ENCODE data around the gene CTXND1.

The CTXND1 gene

DNA sequence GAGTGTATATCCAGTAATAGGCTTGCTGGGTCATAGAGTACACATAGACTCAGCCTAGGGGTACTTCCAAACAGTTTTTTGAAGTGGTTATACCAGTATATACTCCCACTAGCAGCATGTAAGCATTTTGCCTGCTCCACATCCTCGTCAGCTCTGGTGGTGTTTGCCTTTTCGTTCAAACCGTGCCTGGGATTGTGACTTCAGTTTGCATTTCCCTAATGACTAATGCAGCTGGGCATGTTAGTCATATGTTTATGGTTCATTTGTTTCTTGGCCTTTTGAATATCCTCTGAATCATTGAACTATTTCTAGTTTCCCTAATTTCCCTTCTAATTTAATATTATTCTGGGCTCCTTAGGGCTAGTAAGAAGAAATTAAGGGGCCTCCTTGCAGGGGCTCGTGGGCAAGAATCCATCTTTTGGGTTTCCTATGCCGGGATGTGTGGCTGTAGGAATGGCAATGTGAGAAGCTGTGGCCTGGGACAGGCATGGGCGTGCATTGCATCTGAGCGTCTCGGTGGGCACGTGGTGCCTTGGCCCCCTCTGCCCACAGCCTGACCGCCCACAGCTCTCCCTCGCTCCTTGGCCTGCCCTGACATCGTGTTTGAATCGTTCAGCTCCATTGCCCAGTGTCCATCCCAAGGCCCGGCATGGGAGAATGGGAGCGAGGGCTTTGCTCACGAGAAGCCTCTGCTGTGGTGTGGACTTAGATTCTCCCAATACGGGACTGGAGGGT lies 72.8 kb downstream of the CTXND1 start:
- DNase-seq, result no peak

DNA sequence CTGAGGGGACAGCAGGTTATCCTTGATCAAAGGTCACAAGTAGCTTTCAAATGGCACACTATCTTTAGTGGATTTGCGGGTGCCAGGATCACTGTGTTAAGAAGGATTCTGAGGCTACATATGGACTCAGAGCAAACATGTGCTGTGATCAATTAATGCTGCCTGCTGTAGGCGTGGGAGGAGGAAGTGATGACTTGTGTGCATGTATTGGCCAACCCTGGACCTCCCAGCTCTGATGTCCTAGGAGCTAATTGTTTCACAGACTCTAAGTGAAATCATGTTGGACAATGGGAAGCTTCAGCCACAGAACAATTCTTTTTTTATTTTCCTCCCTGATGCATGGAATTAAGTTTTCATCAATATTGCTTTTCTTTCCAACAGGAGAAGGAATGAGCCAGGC lies 74.9 kb downstream of the CTXND1 start:
- no peak for DNase-seq

DNA sequence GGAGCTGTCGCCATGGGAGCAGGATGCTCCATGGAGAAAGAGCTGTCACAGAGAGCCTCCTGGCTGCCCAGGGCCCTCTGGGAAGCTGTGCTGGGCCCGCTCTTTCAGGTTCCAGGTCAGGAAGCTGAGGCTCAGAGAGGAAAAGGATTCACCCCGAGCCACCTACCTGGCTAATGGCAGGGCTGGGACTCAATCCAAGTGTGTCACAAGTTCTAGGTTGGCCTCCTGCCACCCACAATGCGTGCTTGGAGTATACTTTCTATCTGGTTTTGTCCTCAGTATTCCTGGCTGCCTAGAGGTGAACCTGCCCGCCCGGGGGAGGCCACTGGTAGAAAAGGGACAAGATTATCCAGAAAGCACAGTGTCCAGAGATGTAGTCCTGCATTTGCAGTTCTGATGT lies 75.6 kb downstream of the CTXND1 start:
- DNase-seq, result no peak

- no peak for DNase-seq
These were observed 76.6 kb downstream of the CTXND1 start for GRCh38 chr15:80175436-80175835.

DNA sequence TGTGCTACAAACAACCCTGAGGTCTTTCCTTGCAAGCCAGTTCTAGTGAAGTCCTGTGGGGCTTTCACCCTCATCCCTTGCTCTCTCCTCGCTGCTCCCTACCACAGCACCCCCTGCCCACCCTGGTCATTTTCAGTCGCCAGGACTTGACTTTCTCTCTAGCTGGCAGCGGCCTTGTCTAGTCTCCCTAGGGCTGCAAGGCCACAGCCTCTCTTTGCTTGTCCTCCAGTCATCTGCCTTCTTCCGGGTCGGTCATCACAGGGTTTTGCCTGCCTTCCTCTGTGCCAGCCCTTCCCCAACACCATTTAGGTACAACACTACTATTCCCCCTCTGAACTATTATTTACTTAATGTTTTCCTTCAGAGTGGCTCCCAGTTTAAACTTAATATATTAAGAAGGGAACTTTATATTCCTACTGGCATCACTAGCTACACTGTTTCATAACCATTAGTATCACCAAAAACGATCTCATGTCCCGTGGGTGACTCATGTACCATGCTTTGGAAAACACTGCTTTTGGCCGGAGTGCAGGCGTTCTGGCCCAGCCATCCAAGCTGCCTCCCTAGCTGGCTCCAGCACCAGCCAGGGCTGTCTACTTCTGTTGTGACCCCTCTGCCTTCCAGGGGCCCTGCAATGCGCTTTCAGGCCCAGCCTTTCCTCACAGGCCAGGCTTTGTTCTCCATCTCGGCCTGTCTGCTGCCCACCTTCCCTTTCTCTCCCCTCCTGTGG lies 77.8 kb downstream of the CTXND1 start:
- DNase-seq, result no peak

DNA sequence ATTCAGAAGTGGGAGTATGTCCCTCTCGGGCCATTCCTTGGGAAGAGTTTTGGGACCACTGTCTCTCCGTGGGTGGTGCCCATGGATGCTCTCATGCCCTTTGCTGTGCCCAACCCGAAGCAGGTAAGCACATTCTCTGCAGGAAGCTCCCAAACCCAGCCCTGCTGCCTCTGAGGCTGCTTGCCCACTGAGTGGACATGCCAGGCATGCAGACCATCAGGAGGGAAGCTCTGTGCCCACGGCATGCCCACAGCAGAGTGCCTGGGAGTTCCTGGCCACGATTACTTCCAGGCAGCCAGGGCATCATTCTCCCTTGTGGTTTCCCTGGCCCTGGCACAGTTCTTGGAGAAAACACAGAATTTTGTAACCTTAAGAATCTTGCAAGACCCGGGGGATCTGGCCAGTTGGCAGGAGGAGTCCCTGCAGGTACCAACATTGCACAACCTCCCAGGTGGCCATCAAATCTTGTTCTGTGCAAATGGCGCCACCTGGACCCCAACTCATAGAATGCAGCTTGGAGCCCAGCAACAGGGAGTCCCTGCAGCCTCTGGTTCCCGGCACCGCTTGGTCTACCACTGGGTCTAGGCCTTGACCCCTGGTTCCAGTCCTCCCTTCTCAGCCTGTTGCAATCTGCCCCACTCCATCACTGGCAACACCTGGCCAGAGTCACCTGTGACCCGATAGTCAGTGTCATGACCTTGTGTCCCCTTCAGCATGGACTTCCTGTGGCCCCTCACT lies 78.8 kb downstream of the CTXND1 start:
- peak; percentile 70 for DNase-seq

DNA sequence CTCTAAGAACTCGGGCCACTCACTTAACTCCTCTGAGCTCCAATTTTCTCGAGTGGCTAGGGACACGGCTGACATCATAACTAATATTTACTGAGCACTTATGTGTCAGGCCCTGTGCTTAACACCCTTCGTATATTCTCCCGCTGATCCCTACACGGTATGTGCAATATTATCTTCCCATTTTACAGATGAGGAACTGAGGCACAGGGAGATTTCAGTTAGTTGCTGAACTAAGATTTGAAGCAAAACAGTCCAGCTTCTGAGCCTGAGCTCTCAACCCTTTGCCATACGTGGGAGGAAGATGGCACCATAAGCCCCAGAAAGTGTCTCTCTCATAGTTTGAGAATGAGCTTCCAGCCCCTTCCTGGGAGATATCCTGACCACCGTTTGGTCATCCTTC lies 79.6 kb downstream of the CTXND1 start:
- DNase-seq, result no peak

DNA sequence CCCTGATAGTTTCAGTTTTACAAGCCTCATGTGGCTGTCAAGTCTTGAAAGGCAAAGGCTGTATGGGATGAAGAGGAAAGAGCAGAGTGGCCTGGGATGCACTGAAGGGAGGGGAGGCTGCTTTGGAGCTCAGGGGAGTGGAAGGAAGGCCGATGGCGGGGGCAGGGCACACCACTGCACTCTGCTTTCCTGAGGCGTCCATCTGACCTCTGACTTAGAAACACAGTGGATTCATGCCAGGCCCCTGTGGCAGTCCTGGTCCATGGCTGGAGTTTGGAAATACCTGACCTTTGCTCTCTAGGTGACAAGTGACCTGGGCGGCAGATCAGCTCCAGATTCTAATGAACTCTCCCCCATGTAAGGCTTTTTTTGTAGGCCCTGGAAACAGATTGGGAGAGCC lies 80.2 kb downstream of the CTXND1 start:
- DNase-seq, result no peak

- no peak for DNase-seq
These were observed 81.4 kb downstream of the CTXND1 start for GRCh38 chr15:80170596-80170995.

DNA sequence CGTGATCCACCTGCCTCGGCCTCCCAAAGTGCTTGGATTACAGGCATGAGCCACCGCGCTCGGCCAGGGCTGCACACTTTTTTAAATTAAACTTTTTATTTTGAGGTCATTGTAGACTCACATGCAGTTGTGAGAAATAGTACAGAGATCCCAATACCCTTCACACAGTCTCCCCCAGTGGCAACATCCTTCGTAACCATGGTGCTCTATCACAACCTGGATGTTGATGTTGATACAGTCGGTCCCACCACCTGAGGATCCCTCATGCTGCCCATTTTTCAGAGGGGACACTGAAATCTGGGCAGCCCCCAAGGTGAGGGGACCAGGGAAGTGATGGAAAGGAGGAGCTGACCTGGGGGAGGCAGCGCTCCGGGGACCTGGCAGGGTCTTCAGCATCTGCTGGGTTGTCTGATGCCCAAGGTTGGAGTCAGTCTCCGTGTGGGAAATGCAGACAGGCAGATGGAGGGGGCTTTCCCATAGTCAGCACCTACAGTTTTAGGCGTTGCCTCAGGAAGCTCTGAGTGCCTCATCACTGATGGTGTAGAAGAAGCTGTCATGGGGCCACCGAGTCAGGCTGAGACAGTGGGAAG lies 82.2 kb downstream of the CTXND1 start:
- no peak for DNase-seq

DNA sequence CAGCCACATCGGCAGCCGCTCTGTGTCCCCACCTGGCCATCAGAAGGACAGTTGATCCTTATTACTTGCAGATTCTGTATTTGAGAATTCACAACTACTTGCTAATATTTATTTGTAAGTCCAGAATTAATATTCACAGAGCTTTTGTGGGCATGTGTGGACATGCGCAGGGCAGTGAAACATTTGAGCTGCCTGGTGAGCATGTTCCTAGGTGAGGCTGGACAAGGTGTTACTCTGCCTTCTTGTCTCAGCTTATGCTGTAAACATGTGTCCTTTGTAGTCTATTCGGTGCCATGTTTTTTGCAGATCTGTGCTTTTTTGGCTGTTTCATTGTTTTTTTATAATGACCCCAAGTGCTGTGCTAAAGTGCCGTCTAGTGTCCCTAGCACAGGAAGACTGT lies 83.6 kb downstream of the CTXND1 start:
- DNase-seq, result no peak

DNA sequence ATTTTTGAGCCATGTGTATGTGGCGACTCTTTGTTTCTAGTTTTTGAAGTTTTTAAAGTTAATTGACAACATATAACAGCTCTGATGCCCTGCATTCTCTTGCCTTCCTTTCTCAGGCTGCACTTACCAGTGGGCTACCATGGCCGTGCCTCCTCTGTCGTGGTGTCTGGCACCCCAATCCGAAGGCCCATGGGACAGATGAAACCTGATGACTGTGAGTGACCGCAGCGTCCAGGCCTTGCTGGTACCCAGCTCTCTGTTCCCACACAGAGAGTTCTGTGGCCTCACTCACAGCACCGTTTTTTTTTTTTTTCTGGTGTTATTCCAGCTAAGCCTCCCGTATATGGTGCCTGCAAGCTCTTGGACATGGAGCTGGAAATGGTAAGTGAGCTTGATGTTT lies 84.1 kb downstream of the CTXND1 start:
- no peak for DNase-seq

DNA sequence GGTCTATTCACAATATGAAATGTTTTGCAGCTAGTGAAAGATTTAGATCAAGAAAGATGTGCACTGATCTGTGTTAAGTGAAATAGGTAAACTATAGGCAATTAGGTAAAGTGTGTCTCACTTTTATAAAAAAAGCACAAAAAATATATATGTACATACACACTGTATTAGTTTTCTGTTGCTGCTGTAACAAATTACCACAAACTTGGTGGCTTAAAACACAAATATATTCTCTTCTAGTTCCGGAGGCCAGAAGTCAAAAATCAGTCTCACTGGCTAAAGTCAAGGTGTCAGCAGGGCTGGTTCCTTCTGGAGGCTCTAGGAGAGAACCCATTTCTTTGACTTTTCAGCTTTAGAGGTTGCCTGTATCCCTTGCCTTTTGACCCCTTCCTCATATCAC lies 88.1 kb downstream of the CTXND1 start:
- DNase-seq, result no peak

DNA sequence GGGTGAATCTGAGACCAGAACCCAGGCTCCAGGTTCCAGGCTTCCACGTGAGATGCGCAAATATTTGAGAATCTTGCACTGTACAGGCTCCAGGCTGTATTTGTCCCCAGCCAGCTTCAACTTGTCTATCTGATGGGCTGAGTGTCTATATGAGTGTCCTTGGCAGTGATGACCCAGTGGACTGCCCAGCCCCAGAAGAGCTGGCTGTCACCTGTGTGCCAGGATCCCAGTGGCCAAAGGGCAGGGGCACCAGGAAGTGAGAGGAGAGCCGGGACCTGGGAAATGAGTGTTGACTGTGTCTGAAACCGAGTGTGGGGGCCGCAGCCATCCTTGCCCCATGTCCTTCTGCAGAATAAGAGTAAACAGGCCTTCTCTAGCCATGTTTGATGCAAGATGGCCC lies 88.8 kb downstream of the CTXND1 start:
- DNase-seq, result no peak

GRCh38 chr15:80162059-80162554 lies 89.9 kb downstream of the CTXND1 start:
- no peak for DNase-seq

DNA sequence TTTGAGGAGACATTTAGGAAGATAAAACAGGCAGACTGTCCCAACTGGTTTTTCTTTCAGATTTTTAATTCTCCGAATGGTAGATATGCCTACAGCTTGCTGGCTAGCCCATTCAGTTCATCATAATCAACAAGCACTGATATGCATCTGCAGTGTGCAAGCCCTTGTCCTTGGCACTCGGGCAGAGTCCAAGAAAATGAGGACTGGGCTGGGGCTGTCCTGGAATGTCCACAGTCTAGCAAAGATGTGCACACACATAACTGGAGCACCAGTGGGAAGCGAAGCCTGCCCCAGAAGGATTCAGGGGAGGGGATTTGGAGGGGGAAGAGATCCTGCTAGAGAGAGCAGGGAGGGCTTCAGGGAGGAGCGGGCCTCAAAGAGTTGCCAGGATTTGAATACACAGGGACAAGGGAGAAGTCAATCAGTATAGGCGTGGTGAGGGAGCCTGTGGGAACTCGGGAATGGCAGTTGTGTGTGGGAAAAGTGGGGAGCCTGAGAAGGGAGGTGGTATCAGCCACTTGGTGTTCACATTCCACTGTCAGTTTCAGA lies 90.5 kb downstream of the CTXND1 start:
- no peak for DNase-seq

DNA sequence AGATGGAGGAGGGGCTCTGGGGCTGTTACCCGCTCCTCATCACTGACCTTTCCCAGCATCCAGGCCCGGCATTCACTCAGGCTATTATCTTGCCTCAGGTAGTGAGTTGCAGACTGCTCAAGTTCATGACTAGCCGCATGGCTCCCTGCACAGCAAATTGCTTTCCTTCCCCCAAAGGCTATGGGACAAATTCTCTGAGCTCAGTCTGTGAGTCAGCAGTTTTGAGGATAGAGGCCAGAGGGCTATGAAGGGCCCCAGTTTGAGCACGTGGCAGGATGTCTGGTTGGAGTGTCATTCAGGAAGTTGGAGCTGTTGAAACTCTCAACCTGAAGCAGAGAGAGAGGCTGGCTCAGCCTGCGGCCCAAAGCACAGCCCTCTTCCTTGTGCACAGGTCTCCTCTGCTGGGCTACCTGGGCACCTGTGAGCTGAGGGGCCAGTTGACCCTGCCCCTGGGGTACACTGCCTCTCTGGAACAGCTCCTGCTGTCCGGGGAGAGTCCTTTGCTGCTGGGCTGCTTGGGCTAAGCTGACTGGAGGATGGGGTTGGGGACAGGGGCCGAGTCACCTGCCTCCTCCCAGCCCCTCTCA lies 91.3 kb downstream of the CTXND1 start:
- DNase-seq, result no peak

DNA sequence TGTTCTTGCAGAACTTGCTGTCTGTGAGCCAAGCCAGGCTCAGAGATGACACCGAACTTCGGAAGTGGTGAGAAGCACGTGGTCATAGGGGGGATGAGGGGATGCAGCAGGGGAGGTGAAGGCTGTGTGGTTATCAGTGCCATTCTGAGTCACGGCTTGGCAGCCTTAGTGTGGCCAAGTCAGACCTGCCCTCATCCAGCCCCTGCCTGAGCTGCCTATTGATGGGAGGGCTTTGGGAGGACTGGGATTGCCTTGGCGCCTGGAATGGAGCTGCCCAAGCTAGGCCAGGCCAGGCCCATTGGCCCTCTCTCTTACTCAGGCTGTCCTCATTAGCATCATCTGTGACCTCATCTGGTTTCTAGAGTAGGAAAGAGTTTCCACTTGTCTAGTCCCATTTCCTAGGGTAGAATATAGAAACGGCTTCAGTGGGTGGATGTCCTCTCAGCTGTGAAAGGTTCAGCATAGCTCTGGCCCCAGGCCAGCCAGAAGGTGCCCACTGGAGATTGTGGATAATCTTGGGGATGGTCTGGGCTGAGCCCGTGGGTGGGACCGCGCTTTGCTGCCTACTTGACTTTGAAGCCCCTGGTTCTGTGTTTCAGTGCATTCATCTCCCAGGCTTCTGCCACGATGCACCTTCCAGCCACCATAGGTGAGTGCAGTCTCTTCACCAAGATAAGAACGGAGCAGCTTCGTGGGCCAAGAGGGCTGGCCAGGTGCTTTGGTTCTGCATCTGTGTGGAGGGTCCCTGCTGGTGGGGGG lies 92.0 kb downstream of the CTXND1 start:
- no peak for DNase-seq

GRCh38 chr15:80159301-80159700 lies 92.7 kb downstream of the CTXND1 start:
- no peak for DNase-seq

GRCh38 chr15:80157215-80157614 lies 94.8 kb downstream of the CTXND1 start:
- DNase-seq, result no peak

DNA sequence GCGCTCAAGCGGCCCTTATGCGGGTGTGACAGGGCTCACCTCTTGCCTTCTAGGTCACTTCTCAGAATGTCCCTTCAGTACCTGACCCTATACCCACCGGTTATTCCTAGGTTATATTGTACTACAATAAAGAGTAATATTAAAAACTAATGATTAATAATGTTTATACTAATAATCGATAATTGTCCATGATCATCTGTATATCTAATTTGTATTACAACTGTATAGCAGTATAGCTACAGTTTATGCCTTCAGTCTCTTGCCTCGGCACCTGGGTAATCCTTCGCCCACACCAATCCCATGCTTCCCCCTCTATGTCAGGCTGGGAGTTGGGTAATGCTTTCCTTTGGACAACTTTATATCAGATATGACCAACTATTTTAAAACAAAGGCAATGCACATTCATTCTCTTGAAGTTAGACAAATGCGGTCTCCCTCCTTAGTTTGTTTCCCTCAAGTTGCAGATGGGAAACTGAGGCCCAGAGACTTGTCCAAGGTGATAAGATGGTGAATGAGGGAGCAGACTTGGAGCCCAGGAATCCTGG lies 95.8 kb downstream of the CTXND1 start:
- no peak for DNase-seq

Measured in COR-L47 (cell line).